Measurements from ENCODE around the gene SMAP1.
"Not testable (repeated sequence)": the region's sequence is repeated elsewhere in the genome, so short reads cannot be mapped to it uniquely, and the experiment has no call there.

The SMAP1 gene

GRCh38 chr6:70739534-70739933 is 71.9 kb downstream of the SMAP1 start:
- Histone ChIP-seq H3K27ac (ENCODE audit: low read length) (no peak overlapping the region), H3K4me1 (ENCODE audit: control insufficient read depth, insufficient read depth, low read length) (no peaks in the 10 kb centered on the region), H3K9me3 (ENCODE audit: control insufficient read depth in 2 of 2, low read length in 2 of 2) (no peaks in the 10 kb centered on the region), H3K27me3 (ENCODE audit: control insufficient read depth in 1 of 2, insufficient read depth in 2 of 2, low read length in 2 of 2) (no peaks in the 10 kb centered on the region), H3K4me3 (ENCODE audit: low read length in 2 of 2) (no peak overlapping the region), H3K9ac (ENCODE audit: low read length in 2 of 2) (no peak overlapping the region), H3K36me3 (ENCODE audit: control insufficient read depth in 2 of 2, insufficient read depth in 2 of 2, low read length in 2 of 2) (no peaks in the 10 kb centered on the region)

GRCh38 chr6:70740746-70741145 is 73.1 kb downstream of the SMAP1 start:
- H3K36me3 ChIP-seq (ENCODE audit: control insufficient read depth in 2 of 2, insufficient read depth in 2 of 2, low read length in 2 of 2); H3K4me3 ChIP-seq (ENCODE audit: low read length in 2 of 2); H3K27me3 ChIP-seq (ENCODE audit: control insufficient read depth in 1 of 2, insufficient read depth in 2 of 2, low read length in 2 of 2); H3K9ac ChIP-seq (ENCODE audit: low read length in 2 of 2); H3K4me1 ChIP-seq (ENCODE audit: control insufficient read depth, insufficient read depth, low read length); H3K9me3 ChIP-seq (ENCODE audit: control insufficient read depth in 2 of 2, low read length in 2 of 2); H3K27ac ChIP-seq (ENCODE audit: low read length): not testable (repeated sequence)

GRCh38 chr6:70742462-70742861 is 74.8 kb downstream of the SMAP1 start:
- H3K4me1 ChIP-seq (ENCODE audit: control insufficient read depth, insufficient read depth, low read length); H3K36me3 ChIP-seq (ENCODE audit: control insufficient read depth in 2 of 2, insufficient read depth in 2 of 2, low read length in 2 of 2); H3K9ac ChIP-seq (ENCODE audit: low read length in 2 of 2); H3K27ac ChIP-seq (ENCODE audit: low read length); H3K4me3 ChIP-seq (ENCODE audit: low read length in 2 of 2); H3K9me3 ChIP-seq (ENCODE audit: control insufficient read depth in 2 of 2, low read length in 2 of 2); H3K27me3 ChIP-seq (ENCODE audit: control insufficient read depth in 1 of 2, insufficient read depth in 2 of 2, low read length in 2 of 2): not testable (repeated sequence)

GRCh38 chr6:70753870-70754380 is 86.2 kb downstream of the SMAP1 start:
- no peak overlapping the region for H3K4me3 ChIP-seq (ENCODE audit: low read length in 2 of 2)
- no peaks in the 10 kb centered on the region for H3K9me3 ChIP-seq (ENCODE audit: control insufficient read depth in 2 of 2, low read length in 2 of 2)

GRCh38 chr6:70758883-70759282 is 91.2 kb downstream of the SMAP1 start:
- H3K36me3 ChIP-seq (ENCODE audit: control insufficient read depth in 2 of 2, insufficient read depth in 2 of 2, low read length in 2 of 2): peaks cover 0 to 2% of the 10 kb centered on the region in 2 donors
- no peaks in the 10 kb centered on the region for H3K4me1 ChIP-seq (ENCODE audit: control insufficient read depth, insufficient read depth, low read length)
- H3K4me3 ChIP-seq (ENCODE audit: low read length in 2 of 2): no peak overlapping the region
- no peaks in the 10 kb centered on the region for H3K9me3 ChIP-seq (ENCODE audit: control insufficient read depth in 2 of 2, low read length in 2 of 2)
- H3K27ac ChIP-seq (ENCODE audit: low read length): no peak overlapping the region
- no peaks in the 10 kb centered on the region for H3K27me3 ChIP-seq (ENCODE audit: control insufficient read depth in 1 of 2, insufficient read depth in 2 of 2, low read length in 2 of 2)
- no peak overlapping the region for H3K9ac ChIP-seq (ENCODE audit: low read length in 2 of 2)

More at GRCh38 chr6:70753870-70754380, 86.2 kb downstream of the SMAP1 start:
- H3K27ac ChIP-seq (ENCODE audit: low read length): no peak overlapping the region
- no peak overlapping the region for H3K9ac ChIP-seq (ENCODE audit: low read length in 2 of 2)
- H3K4me1 ChIP-seq (ENCODE audit: control insufficient read depth, insufficient read depth, low read length): no peaks in the 10 kb centered on the region
- peaks cover 0 to 2% of the 10 kb centered on the region in 2 donors for H3K36me3 ChIP-seq (ENCODE audit: control insufficient read depth in 2 of 2, insufficient read depth in 2 of 2, low read length in 2 of 2)
- H3K27me3 ChIP-seq (ENCODE audit: control insufficient read depth in 1 of 2, insufficient read depth in 2 of 2, low read length in 2 of 2): no peaks in the 10 kb centered on the region

GRCh38 chr6:70763754-70764510 is 96.2 kb downstream of the SMAP1 start:
- no peaks in the 10 kb centered on the region for H3K4me1 ChIP-seq (ENCODE audit: control insufficient read depth, insufficient read depth, low read length)
- H3K27me3 ChIP-seq (ENCODE audit: control insufficient read depth in 1 of 2, insufficient read depth in 2 of 2, low read length in 2 of 2): no peaks in the 10 kb centered on the region
- H3K9ac ChIP-seq (ENCODE audit: low read length in 2 of 2): no peak overlapping the region
- H3K27ac ChIP-seq (ENCODE audit: low read length): no peak overlapping the region
- H3K36me3 ChIP-seq (ENCODE audit: control insufficient read depth in 2 of 2, insufficient read depth in 2 of 2, low read length in 2 of 2): no peaks in the 10 kb centered on the region
- no peak overlapping the region for H3K4me3 ChIP-seq (ENCODE audit: low read length in 2 of 2)
- no peaks in the 10 kb centered on the region for H3K9me3 ChIP-seq (ENCODE audit: control insufficient read depth in 2 of 2, low read length in 2 of 2)

- Histone ChIP-seq H3K4me3 (ENCODE audit: low read length in 2 of 2) (no peak overlapping the region), H3K4me1 (ENCODE audit: control insufficient read depth, insufficient read depth, low read length) (no peaks in the 10 kb centered on the region), H3K9me3 (ENCODE audit: control insufficient read depth in 2 of 2, low read length in 2 of 2) (no peaks in the 10 kb centered on the region), H3K27ac (ENCODE audit: low read length) (no peak overlapping the region), H3K9ac (ENCODE audit: low read length in 2 of 2) (no peak overlapping the region), H3K36me3 (ENCODE audit: control insufficient read depth in 2 of 2, insufficient read depth in 2 of 2, low read length in 2 of 2) (no peaks in the 10 kb centered on the region), H3K27me3 (ENCODE audit: control insufficient read depth in 1 of 2, insufficient read depth in 2 of 2, low read length in 2 of 2) (no peaks in the 10 kb centered on the region)
Observed at GRCh38 chr6:70764706-70765105, 97.0 kb downstream of the SMAP1 start.

- H3K27ac ChIP-seq (ENCODE audit: low read length); H3K9me3 ChIP-seq (ENCODE audit: control insufficient read depth in 2 of 2, low read length in 2 of 2); H3K4me1 ChIP-seq (ENCODE audit: control insufficient read depth, insufficient read depth, low read length); H3K9ac ChIP-seq (ENCODE audit: low read length in 2 of 2); H3K36me3 ChIP-seq (ENCODE audit: control insufficient read depth in 2 of 2, insufficient read depth in 2 of 2, low read length in 2 of 2); H3K27me3 ChIP-seq (ENCODE audit: control insufficient read depth in 1 of 2, insufficient read depth in 2 of 2, low read length in 2 of 2); H3K4me3 ChIP-seq (ENCODE audit: low read length in 2 of 2): not testable (repeated sequence)
Observed at GRCh38 chr6:70771351-70771750, 103.7 kb downstream of the SMAP1 start.

GRCh38 chr6:70779934-70780333 is 112.3 kb downstream of the SMAP1 start:
- Histone ChIP-seq H3K4me3 (ENCODE audit: low read length in 2 of 2) (no peak overlapping the region), H3K27me3 (ENCODE audit: control insufficient read depth in 1 of 2, insufficient read depth in 2 of 2, low read length in 2 of 2) (no peaks in the 10 kb centered on the region), H3K9me3 (ENCODE audit: control insufficient read depth in 2 of 2, low read length in 2 of 2) (no peaks in the 10 kb centered on the region), H3K4me1 (ENCODE audit: control insufficient read depth, insufficient read depth, low read length) (no peaks in the 10 kb centered on the region), H3K9ac (ENCODE audit: low read length in 2 of 2) (no peak overlapping the region), H3K36me3 (ENCODE audit: control insufficient read depth in 2 of 2, insufficient read depth in 2 of 2, low read length in 2 of 2) (peaks cover 0 to 5% of the 10 kb centered on the region in 2 donors), H3K27ac (ENCODE audit: low read length) (no peak overlapping the region)

GRCh38 chr6:70790483-70791224 is 123.0 kb downstream of the SMAP1 start:
- Histone ChIP-seq H3K4me3 (ENCODE audit: low read length in 2 of 2) (no peak overlapping the region), H3K27ac (ENCODE audit: low read length) (no peak overlapping the region), H3K4me1 (ENCODE audit: control insufficient read depth, insufficient read depth, low read length) (no peaks in the 10 kb centered on the region), H3K9me3 (ENCODE audit: control insufficient read depth in 2 of 2, low read length in 2 of 2) (no peaks in the 10 kb centered on the region), H3K36me3 (ENCODE audit: control insufficient read depth in 2 of 2, insufficient read depth in 2 of 2, low read length in 2 of 2) (no peaks in the 10 kb centered on the region), H3K27me3 (ENCODE audit: control insufficient read depth in 1 of 2, insufficient read depth in 2 of 2, low read length in 2 of 2) (no peaks in the 10 kb centered on the region), H3K9ac (ENCODE audit: low read length in 2 of 2) (no peak overlapping the region)

GRCh38 chr6:70797625-70798024 is 129.9 kb downstream of the SMAP1 start:
- H3K27me3 ChIP-seq (ENCODE audit: control insufficient read depth in 1 of 2, insufficient read depth in 2 of 2, low read length in 2 of 2): no peaks in the 10 kb centered on the region

More at GRCh38 chr6:70797625-70798024, 129.9 kb downstream of the SMAP1 start:
- Histone ChIP-seq H3K4me1 (ENCODE audit: control insufficient read depth, insufficient read depth, low read length) (no peaks in the 10 kb centered on the region), H3K9me3 (ENCODE audit: control insufficient read depth in 2 of 2, low read length in 2 of 2) (no peaks in the 10 kb centered on the region), H3K36me3 (ENCODE audit: control insufficient read depth in 2 of 2, insufficient read depth in 2 of 2, low read length in 2 of 2) (no peaks in the 10 kb centered on the region), H3K4me3 (ENCODE audit: low read length in 2 of 2) (no peak overlapping the region), H3K27ac (ENCODE audit: low read length) (no peak overlapping the region), H3K9ac (ENCODE audit: low read length in 2 of 2) (no peak overlapping the region)

All from stomach smooth muscle (tissue), 2 donors.